K562 (cell line): ENCODE measurements around the gene TENM3. TPM values are rescaled to one million over a fixed set of nuclear protein-coding genes. Genes with fewer than 3 reads are reported as not detected.

Source experiments
- GABPB2 ChIP-seq: fragments of 250-450 bp; sonication (Bioruptor Pico); conservative IDR thresholded peaks from 2 replicates; pipeline ENCODE4 v1.5.1; 2021; ENCODE audit warnings: mild to moderate bottlenecking
- HIVEP1 ChIP-seq: fragments of 250-450 bp; sonication (Bioruptor Pico); IDR thresholded peaks from 2 replicates; pipeline ENCODE4 v1.4.0; 2020; ENCODE audit warnings: mild to moderate bottlenecking
- PHF8 ChIP-seq: fragments of 200-600 bp; sonication (generic); IDR thresholded peaks from 2 replicates; pipeline ENCODE4 v1.6.1; 2012; ENCODE audit warnings: mixed run types, mild to moderate bottlenecking, inconsistent platforms, low read length, moderate library complexity, borderline replicate concordance
- SPI1 ChIP-seq: IDR thresholded peaks from 2 replicates; pipeline ENCODE4 v1.6.1; 2011; ENCODE audit warnings: low read depth, low read length, control low read depth, borderline replicate concordance
- SREBF1 ChIP-seq: fragments of 150-350 bp; IDR thresholded peaks from 2 replicates; pipeline ENCODE4 v1.6.1; 2014; ENCODE audit warnings: antibody characterized with exemption, low read depth, low read length, borderline replicate concordance
- ZBTB40 ChIP-seq, 2 experiments: fragments of 450-650 bp in 1 of 2; sonication (generic) in 1 of 2; formaldehyde crosslinking in 1 of 2; IDR thresholded peaks; 2 replicates each; pipeline versions ENCODE4 v1.7.1 to v1.9.0; 2016 to 2022; ENCODE audit warnings: inconsistent platforms in 1 of 2, mild to moderate bottlenecking in 1 of 2, missing genetic modification reagents in 1 of 2
- ZC3H8 ChIP-seq: fragments of 450-650 bp; IDR thresholded peaks from 2 replicates; pipeline ENCODE4 v1.6.1; 2017
- ZEB2 ChIP-seq: fragments of 450-650 bp; IDR thresholded peaks from 2 replicates; pipeline ENCODE4 v1.6.1; 2016
- ZNF431 ChIP-seq: sonication (generic); formaldehyde crosslinking; IDR thresholded peaks from 2 replicates; pipeline ENCODE4 v1.8.0; 2022; ENCODE audit warnings: mild to moderate bottlenecking, missing genetic modification reagents
- ZNF511 ChIP-seq: sonication (generic); formaldehyde crosslinking; IDR thresholded peaks from 2 replicates; pipeline ENCODE4 v1.8.0; 2022; ENCODE audit warnings: mild to moderate bottlenecking, missing genetic modification reagents
- ZNF512 ChIP-seq: IDR thresholded peaks from 2 replicates; pipeline ENCODE4 v1.6.1; 2016; ENCODE audit warnings: missing genetic modification characterization, missing compliant biosample characterization
- ZNF766 ChIP-seq: fragments of 200-800 bp; sonication (Bioruptor generic); conservative IDR thresholded peaks from 2 replicates; pipeline ENCODE4 v1.6.1; 2016; ENCODE audit warnings: missing genetic modification characterization, missing compliant biosample characterization
- polyA plus RNA-seq, 8 experiments: library from polyadenylated mRNA; depleted of rRNA in 4 of 8; stranded (reverse) in 5 of 8; unstranded in 3 of 8; fragments of >200 nt; fragmentation: Nextera tagmentation in 2 of 8; fragmentation: Illumina TruSeq in 1 of 8; extraction: Ambion mirVana in 2 of 8; extraction: Trizol in 1 of 8; gene quantifications; 2 replicates each; pipeline versions ENCODE4 v1.2.1 to v1.2.3, GENCODE V29; 2011 to 2014; ENCODE audit warnings: inconsistent platforms in 1 of 8, missing spikeins in 1 of 8
- total RNA-seq, 7 experiments: library from RNA; depleted of rRNA in 6 of 7; stranded (reverse); fragments of >200 nt in 6 of 7; fragmentation: Illumina TruSeq in 2 of 7; extraction: Trizol in 2 of 7; gene quantifications; 2 replicates each; pipeline versions ENCODE4 v1.2.1 to v1.2.3, GENCODE V29; 2011 to 2021; ENCODE audit warnings: low replicate concordance in 1 of 7

TENM3 gene
- total and polyA plus RNA-seq, 9 of the 15 experiments (the other 6 are each of a cell fraction or from before 2014, with no cell fraction given): 0.01 to 0.02 TPM; not detected in 7

- no peak for TF ChIP-seq ZBTB40 (IDR thresholded peaks at IDR 0.05)
- no peak for TF ChIP-seq ZBTB40 (CRISPR knock-in tag; IDR thresholded peaks at IDR 0.05)
- no peak for TF ChIP-seq ZC3H8
- no peak for TF ChIP-seq ZNF512 (tag)
- no peak for TF ChIP-seq HIVEP1 (CRISPR knock-in tag)
- no peak for TF ChIP-seq SPI1
- TF ChIP-seq ZNF511 (CRISPR knock-in tag): no peak
- TF ChIP-seq ZNF766: no peak
- no peak for TF ChIP-seq ZNF431 (CRISPR knock-in tag)
- TF ChIP-seq SREBF1: no peak
- TF ChIP-seq GABPB2: no peak
- TF ChIP-seq ZEB2: no peak
- TF ChIP-seq PHF8: no peak
- TF ChIP-seq, all 486 proteins: peak for 0
Observed at GRCh38 chr4:182426901-182427300, 183.7 kb downstream of the TENM3 start (continued).
